HG02763 (cell line): ENCODE results near the gene CASP10.
"Not testable (repeated sequence)": the region's sequence is repeated elsewhere in the genome, so short reads cannot be mapped to it uniquely, and the experiment has no call there.

Source experiments
- ATAC-seq: cut with Tn5 transposase; IDR thresholded peaks from one replicate; pipeline ENCODE4 v1.9.1; 2021; ENCODE audit warnings: mild to moderate bottlenecking, moderate library complexity; ENCODE audit not compliant: unreplicated experiment

Gene CASP10

DNA sequence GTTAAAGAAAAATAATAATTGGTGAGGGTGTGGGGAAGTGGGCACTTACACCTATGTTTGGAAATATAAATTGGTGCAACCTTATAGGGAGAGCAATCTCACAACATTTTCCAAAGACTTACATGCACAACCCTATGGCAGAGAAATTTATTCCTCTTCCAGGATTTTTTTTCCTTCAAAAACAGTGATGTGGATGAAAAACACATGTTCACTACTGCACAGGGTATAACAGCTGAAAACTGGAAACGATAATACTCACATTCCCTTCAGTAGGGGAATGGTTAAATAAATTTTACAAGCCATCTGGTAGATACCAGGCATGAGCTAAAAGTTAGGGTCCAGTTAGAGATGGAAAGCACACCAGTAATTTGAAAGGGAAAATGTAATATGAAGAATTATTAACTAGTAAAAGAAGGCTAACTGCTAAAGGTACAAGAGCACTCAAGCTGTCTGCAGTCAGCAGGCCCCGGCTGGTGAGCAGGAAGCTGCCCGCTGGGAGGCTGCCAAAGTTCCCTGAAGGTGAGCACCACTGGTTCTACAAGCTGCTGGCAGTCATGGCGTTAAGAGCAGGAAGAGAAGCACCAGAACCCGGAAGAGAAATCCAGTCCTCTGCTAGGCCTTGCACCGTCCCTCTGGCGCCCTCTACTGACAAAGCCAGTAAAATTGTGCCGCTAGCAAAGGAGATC, 49.0 kb downstream of the CASP10 start:
- ATAC-seq, result peak; percentile 44

GRCh38 chr2:201232467-201232815, 49.5 kb downstream of the CASP10 start:
- no peak for ATAC-seq

GRCh38 chr2:201233192-201233811, 50.4 kb downstream of the CASP10 start:
- ATAC-seq, result peak; percentile 89

DNA sequence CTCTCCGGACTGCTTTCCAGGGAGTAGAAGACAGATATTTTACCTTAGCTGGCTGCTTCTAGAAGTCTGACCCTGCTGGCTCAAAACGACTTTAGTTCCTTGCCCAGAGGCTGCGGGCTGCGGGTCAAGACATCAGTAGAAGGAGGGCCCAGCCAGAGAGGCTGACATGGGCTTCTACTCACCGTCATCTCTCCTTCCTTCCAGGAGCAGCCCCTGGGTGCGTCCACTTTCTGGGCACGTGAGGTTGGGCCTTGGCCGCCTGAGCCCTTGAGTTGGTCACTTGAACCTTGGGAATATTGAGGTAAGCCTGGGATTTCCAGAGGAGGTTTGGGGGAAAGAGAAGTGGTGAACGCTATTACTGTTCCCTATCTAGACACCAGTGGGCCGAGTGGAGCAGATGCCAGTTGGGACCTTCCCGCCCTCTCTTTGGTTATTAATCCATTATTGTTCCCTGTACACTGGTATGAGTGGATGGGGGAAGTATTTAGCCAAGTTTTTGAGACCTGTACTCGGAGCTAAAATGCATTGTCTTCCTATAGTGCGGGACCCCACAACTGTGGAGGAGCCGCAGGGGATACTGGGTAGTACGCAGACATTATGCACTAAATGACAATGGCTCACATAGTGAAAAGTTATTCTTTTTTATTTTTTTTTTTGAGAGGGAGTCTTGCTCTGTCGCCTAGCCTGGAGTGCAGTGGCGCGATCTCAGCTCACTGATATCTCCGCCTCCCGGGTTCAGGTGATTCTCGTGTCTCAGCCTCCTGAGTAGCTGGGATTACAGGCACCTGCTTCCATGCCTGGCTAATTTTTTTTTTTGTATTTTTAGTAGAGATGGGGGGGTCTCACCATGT, 51.1 kb downstream of the CASP10 start:
- ATAC-seq, result peak; percentile 16

GRCh38 chr2:201234663-201235135, 51.8 kb downstream of the CASP10 start:
- ATAC-seq, result no peak

DNA sequence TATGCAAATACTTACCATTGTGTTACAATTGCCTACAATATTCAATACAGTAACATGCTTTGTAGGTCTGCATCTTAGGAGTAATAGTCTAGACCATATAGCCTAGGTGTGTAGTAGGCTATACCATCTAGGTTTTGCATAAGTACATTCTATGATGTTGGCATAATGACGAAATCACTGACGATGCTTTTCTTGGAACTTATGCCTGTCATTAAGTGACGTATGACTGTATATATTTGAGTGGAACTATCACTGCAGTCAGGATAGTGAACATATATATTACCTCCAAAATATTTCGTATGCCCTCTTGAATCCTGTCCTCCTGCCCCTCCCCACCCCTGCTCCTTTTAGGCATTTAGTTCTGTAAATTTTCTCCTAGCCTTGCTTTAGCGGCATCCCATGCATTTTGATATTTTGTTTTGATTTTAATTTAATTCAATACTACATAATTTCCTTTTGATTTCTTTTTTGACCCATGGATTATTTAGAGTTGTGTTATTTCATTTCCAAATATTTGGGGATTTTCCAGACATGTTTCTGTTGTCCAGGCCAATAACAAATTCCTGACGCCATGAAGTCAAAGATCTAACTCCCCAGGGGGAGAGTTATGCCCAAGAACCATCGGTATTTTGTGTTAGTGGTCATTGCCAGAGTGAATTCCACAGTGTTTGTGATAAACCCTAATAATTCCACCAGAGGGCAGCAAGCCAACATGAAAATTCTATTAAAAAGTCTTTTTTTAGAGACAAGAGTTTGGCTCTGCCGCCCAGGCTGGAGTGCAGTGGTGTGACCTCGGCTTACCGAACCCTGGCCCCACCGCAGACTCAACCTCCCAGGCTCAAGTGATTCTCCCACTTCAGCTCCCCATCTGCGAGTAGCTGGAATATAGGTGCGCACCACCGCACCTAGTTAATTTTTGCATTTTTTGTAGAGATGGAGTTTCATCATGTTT, 53.2 kb downstream of the CASP10 start:
- no peak for ATAC-seq

GRCh38 chr2:201237486-201238123, 54.7 kb downstream of the CASP10 start:
- no peak for ATAC-seq

DNA sequence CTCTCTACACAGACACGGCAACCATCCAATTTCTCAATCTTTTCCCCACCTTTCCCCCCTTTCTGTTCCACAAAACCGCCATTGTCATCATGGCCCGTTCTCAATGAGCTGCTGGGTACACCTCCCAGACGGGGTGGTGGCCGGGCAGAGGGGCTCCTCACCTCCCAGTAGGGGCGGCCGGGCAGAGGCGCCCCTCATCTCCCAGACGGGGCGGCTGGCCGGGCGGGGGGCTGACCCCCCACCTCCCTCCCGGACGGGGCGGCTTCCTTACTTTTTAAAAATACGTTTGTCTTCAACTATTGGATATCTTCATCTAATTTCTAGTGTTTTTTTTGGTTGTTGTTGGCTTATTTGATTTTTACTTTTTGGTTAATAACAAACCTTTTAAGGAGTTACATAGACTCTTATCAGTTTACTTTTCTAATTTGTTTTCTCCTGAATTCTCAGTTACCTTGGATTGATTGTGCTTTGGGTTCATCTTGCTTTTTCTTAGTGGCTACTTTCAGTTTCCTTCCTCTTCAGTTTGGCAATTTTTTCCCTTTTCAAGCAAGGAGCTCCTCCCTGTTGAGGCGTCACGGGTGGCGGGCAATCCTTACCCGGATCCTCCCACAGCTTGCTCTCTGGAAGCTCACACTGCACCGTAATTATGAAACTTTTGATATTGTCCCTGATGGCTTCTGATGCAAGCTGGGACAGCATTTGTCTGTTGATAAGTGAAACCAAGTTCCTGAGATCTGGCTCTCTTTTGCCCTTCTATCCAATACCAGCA, 56.4 kb downstream of the CASP10 start:
- ATAC-seq, result not testable (repeated sequence)

GRCh38 chr2:201242571-201243277, 59.8 kb downstream of the CASP10 start:
- ATAC-seq, result no peak

DNA sequence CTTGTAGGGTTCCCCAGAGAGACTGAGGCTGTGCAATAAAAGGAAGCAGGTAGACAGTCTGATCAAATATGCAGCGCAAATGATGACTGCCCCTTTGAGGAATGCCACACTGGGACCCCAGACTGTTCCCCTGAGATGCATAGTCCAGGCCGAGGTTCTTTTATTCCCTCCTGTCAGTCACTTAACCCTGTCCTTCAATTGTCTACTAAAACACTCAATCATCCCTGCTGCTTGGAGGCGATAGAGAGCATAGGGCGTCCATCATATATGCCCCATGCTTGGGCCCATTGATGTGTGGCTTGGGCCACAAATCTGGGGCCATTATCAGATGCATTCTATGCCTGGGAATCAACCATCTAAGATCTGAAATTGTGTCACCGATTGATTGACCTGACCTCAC, 61.9 kb downstream of the CASP10 start:
- no peak for ATAC-seq

GRCh38 chr2:201246280-201246679, 63.3 kb downstream of the CASP10 start:
- ATAC-seq, result no peak

GRCh38 chr2:201248288-201248844, 65.4 kb downstream of the CASP10 start:
- no peak for ATAC-seq

GRCh38 chr2:201249889-201250288, 66.9 kb downstream of the CASP10 start:
- no peak for ATAC-seq

- no peak for ATAC-seq
Observed at GRCh38 chr2:201250741-201251140, 67.8 kb downstream of the CASP10 start.

DNA sequence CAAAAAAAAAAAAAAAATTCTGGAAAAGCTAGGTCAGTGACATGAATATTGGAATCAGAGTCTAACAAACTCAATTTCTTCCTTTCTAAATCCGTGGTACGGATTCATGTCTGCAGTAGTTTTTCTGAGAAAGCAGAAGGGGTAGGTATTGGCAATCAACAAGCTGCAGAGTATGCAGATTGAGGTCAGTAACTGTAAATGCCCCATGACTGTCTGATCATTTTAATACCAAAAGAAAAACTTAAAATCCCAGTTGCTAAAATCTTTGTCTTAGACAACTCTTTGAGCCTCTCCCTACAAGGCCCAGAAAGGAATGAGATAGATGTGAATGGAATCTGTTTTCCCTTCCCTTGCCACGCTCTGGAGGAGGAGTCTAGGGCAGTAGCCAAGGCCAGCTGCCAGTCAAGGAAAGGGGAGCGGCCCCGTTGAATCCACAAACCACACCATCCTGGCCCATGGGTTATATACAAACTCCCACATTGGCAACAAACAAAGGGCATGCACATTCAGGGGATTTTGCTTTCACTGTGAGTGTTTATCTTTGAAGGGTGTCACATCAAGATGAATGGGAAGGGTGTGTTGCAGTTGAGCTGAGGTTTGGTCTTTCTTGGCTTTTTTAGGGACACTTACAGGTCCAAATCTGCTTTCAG, 71.3 kb downstream of the CASP10 start:
- no peak for ATAC-seq

DNA sequence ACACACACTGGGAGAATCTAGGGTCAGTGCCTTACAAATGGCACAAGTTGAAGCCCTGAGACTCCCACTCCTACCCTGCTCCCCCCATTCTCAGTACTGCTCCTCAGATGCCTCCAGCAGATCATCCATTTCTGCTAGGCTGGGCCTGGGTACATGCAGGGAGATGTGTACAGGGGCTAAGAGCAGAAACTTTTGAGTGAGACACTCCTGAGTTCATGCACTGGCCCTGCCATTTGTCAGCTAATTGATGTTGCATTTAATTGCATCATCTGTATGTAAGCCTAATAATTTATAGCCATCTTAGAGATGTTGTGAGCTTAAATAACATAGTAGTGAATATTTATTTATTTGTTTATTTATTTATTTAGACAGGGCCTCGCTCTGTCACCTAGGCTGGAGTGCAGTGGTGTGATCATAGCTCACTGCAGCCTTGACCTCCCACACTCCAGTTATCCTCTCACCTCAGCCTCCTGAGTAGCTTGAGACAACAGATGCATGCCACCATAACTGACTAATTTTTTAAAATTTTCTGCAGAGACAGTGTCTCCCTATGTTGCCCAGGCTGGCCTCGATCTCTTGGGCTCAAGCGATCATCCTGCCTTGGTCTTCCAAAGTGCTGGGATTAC, 72.6 kb downstream of the CASP10 start:
- no peak for ATAC-seq

DNA sequence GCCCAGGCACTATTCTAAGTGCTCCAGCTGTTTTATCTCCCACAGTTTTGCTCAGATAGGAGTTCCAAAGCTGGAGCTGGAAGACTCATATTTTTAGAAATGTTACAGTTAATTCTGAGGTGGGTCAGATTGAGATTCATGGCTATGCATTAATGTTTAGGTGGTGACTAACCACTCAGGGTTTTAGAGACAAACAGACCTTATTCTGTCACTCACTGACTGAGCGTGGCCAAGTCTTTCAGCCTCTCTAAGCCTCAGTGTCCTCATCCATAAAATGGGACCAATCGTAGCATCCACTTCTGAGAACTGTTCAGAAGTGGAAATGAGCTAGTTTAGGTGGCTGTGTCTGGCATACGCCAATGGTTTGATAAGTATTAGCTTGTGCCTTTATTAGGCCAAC, 73.1 kb downstream of the CASP10 start:
- ATAC-seq, result no peak
